Spleen (tissue), 7 donors: ENCODE results near the gene RFX4.

Source experiments
- POLR2A ChIP-seq, 3 donors: fragments of 450-650 bp; IDR thresholded peaks; one replicate each; pipeline ENCODE4 v1.5.1; 2017; ENCODE audit warnings: antibody characterized with exemption in 3 of 3, mild to moderate bottlenecking in 1 of 3
- POLR2AphosphoS5 ChIP-seq, 3 donors: sonication (generic); formaldehyde crosslinking; IDR thresholded peaks; one replicate each; pipeline ENCODE4 v1.5.1; 2017; ENCODE audit warnings: antibody characterized with exemption in 3 of 3
- TF ChIP-seq, protein P1 (sequence below), 11 experiments: fragments of 200-600 bp in 7 of 11; fragments of 450-650 bp in 4 of 11; sonication (generic) in 4 of 11; IDR thresholded peaks in 8 of 11; conservative IDR thresholded peaks in 3 of 11; 1 replicate in 7 of 11; 2 replicates in 4 of 11; pipeline versions ENCODE4 v1.4.0 to v1.8.0; 2016 to 2021; ENCODE audit warnings: antibody characterized with exemption in 11 of 11, inconsistent platforms in 4 of 11, mild to moderate bottlenecking in 1 of 11
- donor health status: DM: no; HTN: no; CAD: no; lungs with moderate emphysema.
- donor health status: DM: no; HTN: no; CAD: no.
- donor health status: DM: no; HTN: no; CAD: no.

DNA sequence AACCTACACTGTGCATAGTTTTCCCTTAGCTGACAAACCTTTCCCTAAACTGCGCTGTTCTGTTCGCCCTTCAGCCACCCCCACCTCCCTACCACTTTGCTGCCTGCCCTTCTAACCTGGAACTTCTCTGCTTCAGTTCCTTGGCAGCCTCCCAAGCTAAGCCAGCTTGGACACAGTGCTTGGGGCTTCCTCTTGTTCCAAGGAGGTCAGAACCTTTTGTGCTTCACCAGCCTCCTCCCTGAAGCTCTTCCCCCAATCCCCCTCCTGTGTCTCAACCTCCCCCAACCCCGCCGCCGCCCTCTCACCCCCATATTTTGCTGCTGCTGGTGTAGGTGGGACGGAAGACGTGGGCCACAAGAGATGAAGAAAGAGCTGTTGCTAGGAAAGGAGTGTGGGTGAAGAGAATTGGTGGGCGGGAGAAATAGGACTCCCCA, 183.6 kb downstream of the RFX4 start:
- TF ChIP-seq POLR2AphosphoS5 (IDR thresholded peaks at IDR 0.05) (peak in 2 of 3 donors; percentile 48 to 68), POLR2A (IDR thresholded peaks at IDR 0.05) (no peak)
- TF ChIP-seq, protein P1, sequence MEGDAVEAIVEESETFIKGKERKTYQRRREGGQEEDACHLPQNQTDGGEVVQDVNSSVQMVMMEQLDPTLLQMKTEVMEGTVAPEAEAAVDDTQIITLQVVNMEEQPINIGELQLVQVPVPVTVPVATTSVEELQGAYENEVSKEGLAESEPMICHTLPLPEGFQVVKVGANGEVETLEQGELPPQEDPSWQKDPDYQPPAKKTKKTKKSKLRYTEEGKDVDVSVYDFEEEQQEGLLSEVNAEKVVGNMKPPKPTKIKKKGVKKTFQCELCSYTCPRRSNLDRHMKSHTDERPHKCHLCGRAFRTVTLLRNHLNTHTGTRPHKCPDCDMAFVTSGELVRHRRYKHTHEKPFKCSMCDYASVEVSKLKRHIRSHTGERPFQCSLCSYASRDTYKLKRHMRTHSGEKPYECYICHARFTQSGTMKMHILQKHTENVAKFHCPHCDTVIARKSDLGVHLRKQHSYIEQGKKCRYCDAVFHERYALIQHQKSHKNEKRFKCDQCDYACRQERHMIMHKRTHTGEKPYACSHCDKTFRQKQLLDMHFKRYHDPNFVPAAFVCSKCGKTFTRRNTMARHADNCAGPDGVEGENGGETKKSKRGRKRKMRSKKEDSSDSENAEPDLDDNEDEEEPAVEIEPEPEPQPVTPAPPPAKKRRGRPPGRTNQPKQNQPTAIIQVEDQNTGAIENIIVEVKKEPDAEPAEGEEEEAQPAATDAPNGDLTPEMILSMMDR (IDR thresholded peaks at IDR 0.05 in 8 of 11, conservative IDR thresholded peaks at IDR 0.05 in 3 of 11), result no peak
